IMR-90 (cell line): ENCODE data around the gene RPL41.
"Not testable (repeated sequence)": the region's sequence is repeated elsewhere in the genome, so short reads cannot be mapped to it uniquely, and the experiment has no call there.

Experiments used
- CHD1 ChIP-seq: IDR thresholded peaks from 2 replicates; pipeline ENCODE4 v1.6.1; 2012; ENCODE audit warnings: low read depth, low read length, improper control_type of control experiment
- CTCF ChIP-seq: conservative IDR thresholded peaks from 2 replicates; pipeline ENCODE4 v1.5.1; 2012; ENCODE audit warnings: mild to moderate bottlenecking, low read depth, low read length, improper control_type of control experiment
- MAFK ChIP-seq: IDR thresholded peaks from 2 replicates; pipeline ENCODE4 v1.6.1; 2012; ENCODE audit warnings: low read depth, low read length, improper control_type of control experiment
- MAZ ChIP-seq: IDR thresholded peaks from 2 replicates; pipeline ENCODE4 v1.6.1; 2012; ENCODE audit warnings: low read depth, mild to moderate bottlenecking, low read length, improper control_type of control experiment, moderate library complexity, borderline replicate concordance
- POLR2A ChIP-seq: IDR thresholded peaks from 2 replicates; pipeline ENCODE4 v1.6.1; 2012; ENCODE audit warnings: mild to moderate bottlenecking, low read depth, low read length
- RAD21 ChIP-seq: IDR thresholded peaks from 2 replicates; pipeline ENCODE4 v1.6.1; 2012; ENCODE audit warnings: low read length, improper control_type of control experiment
- RCOR1 ChIP-seq: IDR thresholded peaks from 2 replicates; pipeline ENCODE4 v1.6.1; 2012; ENCODE audit warnings: mild to moderate bottlenecking, low read length, improper control_type of control experiment; ENCODE audit not compliant: insufficient replicate concordance
- RFX5 ChIP-seq: IDR thresholded peaks from 2 replicates; pipeline ENCODE4 v1.8.0; 2012; ENCODE audit warnings: low read depth, mild to moderate bottlenecking, low read length, moderate library complexity
- SMC3 ChIP-seq: fragments of 150-350 bp; IDR thresholded peaks from 2 replicates; pipeline ENCODE4 v1.6.1; 2016; ENCODE audit warnings: low read depth, mild to moderate bottlenecking, antibody characterized with exemption, low read length, moderate library complexity

GRCh38 chr12:56077966-56078365 lies 38.5 kb upstream of the RPL41 start:
- not testable (repeated sequence) for TF ChIP-seq CTCF, RFX5, MAFK, CHD1, RAD21, POLR2A, SMC3, RCOR1, MAZ
